ENCODE results near the gene FBN3.
A peak's percentile ranks its signal among the peaks of the same experiment; 100 is the strongest.
"Not testable (repeated sequence)": the region's sequence is repeated elsewhere in the genome, so short reads cannot be mapped to it uniquely, and the experiment has no call there.

FBN3 gene

DNA sequence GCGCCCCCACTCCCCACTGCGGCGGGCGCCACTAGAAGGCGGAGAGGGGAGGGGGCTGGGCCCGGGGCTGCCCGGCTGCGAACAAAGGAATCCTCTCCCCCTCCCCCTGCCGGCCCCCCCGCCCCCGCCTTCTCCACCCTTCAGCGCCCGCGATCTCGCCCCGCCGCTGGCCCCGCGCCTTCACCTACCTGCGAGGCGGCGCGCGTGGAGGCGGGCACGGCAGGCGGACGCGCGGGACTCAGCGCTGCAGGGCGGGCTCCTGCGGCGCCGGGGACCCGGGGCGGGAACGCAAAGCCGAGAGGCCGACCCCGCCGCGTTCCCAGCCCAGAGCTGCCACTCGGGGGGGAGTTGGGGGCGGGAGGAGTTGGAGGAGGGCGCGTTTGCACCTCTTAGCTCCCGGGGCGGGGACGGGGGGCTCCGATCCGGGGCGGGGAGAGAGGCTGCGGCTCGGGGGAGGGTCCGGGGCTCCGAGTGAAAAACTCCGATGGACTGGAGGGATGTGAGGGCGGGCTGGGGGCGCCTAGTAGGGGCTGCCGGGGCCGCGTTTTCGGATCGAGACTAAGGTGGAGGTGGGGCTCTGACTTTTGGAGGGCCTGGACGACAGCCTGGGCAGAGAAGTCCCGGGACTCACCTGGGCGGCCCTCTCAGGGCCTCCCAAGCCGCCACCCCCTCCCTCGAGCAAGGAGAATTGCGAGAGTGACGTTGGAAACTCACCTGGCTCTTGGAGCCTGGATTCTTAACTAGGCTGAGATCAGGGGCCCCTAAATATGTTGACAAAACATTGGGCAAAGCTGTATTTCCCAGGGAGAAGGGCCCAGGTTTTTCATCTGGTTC is at the start of gene FBN3:
FBN3 (minus strand) TSS at position 332 of the 834 bp plus-strand sequence. CDS start 2,112 bp downstream, outside the sequence.
- no peak for DNase-seq

DNA sequence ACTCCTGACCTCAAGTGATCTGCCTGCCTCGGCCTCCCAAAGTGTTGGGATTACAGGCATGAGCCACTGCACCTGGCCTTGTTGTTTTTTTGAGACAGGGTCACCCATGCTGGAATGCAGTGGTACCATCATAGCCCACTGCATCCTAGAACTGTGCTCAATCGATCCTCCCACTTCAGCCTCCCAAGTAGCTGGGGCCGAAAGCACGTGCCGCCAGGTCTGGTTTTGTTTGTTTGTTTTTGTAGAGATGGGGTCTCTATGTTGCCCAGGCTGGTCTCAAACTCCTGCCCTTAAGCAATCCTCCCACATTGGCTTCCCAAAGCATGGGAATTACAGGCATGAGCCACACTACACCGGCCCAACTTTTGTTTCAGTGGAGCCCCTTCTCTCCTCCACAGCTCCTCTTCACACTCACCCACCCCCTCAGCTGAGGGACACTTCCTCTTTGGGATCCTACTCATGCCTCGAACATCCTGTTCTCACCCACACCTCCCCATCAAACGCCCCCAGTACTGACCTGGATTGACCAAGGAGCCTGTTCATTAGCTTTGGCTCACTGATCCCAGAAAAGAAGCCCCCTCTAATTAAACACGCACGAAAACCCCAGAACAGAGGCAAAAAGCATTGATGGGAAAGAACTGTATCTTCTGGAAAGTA is 47.0 kb upstream of the FBN3 start:
- DNase-seq = no peak

DNA sequence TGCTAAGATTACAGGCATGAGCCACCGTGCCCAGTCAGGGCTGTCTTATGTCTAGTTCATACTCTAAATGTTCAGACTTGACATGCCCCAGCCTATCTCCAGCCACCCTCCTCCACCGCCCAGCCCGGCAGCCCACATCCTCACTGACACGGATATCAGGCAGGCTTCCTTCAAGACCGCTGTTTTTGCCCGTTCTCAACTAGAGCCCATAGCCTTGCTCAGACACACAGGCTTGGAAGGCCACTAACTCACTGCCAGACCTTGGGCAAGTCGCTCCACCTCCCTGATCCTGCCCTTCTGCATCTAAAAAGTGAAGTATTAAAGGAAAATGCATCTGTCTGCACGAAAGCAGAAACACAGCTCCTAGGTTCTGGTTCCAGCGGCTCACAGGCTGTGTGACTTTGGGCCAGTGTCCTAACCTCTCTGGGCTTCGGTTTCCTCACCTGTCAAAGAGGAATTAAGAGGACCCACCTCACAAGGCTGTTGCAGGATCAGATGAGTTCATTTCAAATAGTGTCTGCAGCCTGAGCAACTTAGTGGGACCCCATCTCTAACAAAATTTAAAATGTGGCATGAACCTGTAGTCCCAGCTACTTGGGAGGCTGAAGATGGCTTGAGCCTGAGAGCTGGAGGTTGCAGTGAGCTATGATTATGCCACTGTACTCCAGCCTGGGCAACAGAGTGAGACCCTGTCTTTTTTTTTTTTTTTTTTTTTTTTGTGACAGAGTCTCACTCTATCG is 45.3 kb upstream of the FBN3 start:
- DNase-seq = no peak

DNA sequence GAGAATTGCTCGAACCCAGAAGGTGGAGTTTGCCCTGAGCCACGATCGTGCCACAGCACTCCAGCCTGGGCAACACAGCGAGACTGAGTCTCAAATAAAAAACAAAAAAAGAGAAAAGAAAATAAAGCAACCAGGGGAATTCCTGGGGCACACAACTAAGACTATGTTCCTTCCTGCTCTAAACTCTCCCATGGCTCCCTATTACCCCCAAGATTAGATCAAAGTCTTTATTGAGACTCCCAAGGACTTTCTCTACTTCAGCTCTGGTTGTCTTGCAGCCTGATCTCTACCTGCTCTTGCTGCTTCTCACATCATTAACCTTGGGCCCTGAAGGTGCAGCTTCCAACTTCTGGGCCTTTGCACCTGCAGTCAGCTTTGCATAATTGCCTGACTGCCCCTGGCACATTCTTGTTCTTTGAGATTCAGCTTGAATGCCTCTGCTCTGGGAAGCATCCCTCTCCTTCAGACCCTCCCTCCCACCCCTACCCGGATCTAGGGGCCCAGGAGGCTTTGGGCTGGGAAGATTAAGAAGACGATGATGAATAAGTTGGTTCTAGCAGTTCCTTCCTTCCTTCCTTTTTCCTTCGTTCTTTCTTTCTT is 42.9 kb upstream of the FBN3 start:
- DNase-seq = no peak

DNA sequence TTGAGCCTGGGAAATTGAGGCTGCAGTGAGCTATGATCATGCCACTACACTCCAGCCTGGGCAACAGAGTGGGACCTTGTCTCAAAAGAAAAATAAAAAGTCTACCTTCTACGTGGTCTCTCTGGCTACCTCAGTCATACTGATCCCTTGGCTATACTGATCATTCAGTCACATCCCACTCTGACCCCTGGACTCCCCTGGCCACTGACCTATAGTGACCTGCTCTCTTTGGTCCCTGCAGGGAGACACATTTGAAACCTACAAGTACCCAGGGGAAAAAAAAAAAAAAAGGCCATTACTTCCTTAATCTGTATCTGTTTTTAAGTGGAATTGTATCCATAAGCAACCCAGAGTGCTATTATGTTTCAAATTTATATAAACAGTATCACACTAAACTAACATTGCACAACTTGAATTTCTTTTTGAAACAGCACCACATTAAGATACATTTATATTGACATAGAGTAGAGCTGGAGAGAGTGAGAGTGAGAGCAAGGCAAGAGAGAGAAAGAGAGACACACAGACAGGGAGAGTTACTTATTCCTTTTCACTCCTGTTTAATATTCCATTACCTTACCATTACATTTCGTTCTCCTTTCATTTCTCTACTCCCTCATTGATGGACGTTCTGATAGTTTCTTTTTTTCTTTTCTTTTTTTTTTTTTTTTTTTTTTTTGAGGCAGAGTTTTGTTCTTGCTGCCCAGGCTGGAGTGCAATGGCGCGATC is 36.1 kb upstream of the FBN3 start:
- DNase-seq = no peak

DNA sequence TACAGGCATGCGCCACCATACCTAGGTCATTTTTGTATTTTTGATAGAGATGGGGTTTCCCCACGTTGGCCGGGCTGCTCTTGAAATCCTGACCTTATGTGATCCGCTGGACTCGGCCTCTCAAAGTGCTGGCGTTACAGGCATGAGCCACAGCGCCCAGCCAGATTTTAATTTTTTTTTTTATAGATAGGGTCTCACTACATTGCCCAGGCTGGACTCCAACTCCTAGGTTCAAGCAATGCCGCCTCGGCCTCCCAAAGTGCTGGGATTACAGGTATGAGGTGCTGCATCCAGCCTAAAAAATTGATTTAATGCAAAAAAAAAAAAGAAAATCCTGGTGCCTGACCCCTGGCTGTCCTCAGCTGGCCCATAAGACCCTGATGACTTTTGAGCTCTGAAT is 34.9 kb upstream of the FBN3 start:
- no peak for DNase-seq

DNA sequence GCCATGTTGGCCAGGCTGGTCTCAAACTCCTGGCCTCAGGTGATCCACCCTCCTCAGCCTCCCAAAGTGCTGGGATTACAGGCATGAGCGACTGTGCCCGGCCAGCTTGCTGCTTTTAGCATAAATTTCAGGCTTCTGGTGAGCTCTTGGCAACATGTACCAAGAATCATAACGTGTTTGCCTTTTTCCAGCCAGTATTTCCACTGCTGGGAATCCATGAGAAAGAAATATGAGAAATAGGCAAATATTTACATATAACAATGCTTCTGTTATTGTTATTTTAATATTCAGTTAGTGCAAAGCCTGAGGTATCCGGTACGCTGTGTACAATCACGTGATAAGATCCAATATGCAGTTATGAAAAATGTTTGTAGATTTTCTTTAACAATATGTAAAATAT is 30.6 kb upstream of the FBN3 start:
- no peak for DNase-seq

DNA sequence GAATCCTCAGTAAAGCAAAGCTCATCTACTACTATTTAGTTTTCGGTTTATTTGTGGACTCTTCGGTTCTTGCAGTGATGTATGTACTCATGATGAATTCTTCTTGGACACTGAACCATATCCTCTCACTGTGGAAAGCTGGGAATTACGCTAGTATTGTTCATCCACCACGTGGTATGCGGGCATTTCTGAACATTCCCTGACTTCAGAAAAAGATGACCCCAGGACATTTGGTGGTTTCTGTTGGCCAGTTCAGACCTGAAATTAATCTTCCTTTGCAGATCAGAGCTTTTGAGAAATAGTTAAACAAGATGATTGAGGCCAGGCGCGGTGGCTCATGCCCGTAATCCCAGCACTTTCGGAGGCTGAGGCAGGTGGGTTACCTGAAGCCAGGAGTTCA is 25.3 kb upstream of the FBN3 start:
- DNase-seq = no peak

DNA sequence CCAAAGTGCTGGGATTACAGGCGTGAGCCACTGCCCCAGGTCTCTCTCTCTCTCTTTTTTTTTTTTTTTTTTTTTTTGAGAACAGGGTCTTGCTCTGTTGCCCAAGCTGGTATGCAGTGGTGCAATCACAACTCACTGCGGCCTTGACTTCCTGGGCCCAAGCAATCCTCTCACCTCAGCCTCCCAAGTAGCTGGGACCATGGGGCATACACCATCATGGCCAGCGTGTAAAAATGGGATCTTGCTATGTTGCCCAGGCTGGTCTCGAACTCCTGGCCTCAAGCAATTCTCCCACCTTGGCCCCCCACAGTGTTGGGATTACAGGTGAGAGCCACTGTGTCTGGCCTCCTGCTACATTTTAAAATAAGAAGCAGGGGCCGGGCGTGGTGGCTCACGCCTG is 19.1 kb upstream of the FBN3 start:
- no peak for DNase-seq

DNA sequence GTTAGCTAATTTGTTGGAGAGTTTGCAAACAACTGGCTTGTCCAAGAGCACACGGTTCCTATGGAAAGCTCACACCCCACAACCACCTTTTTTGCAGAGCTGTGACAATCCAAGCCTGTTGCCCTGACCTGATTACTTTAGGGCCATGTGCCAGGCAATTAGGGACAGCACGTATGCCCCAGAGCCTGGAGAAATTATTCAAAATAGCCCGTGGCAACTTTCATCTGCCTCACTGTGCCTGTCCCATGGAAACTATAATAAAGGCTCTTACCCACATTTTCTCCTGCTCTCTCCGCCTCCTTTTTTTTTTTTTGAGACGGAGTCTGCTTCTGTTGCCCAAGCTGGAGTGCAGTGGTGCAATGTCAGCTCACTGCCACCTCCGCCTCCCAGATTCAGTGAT is 18.6 kb upstream of the FBN3 start:
- DNase-seq = peak; percentile 19

DNA sequence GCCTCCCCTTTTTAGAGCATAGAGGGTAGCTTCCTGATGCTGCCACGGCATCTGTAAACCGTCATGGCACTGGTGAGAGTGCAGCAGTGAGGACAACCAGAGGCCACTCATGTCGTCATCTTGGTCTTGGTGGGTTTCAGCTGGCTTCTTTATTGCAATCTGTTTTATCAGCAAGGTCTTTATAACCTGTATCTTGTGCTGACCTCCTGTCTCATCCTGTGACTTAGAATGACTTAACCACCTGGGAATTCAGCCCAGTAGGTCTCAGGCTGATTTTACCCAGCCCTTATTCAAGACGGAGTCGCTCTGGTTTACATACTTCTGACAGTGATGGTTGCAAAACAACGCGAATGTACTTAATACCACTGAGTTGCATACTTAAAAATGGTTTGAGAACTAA is 14.4 kb upstream of the FBN3 start:
- no peak for DNase-seq

DNA sequence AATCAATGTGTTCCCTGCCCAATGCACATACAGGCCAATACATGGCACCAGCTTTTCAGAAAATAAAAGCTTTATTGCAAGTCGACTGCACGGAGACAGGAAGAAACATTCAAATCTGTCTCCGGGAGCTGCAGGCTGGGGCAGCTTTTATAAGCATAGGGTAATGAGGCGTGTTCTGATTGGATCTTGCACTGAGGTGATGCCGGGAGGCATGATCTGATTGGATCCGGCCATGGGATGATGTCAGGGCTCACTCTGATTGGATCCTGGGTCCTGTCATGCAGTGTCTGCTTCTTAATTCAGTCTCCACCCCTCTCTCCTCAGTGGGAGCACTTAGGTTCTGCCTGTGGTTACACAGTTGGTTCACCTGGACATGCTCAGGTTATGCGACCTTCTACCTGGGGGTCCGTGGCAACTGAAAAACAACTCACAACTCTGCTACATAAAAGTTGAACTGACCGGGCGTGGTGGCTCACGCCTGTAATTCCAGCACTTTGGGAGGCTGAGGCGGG is 11.8 kb upstream of the FBN3 start:
- DNase-seq = peak; percentile 65

DNA sequence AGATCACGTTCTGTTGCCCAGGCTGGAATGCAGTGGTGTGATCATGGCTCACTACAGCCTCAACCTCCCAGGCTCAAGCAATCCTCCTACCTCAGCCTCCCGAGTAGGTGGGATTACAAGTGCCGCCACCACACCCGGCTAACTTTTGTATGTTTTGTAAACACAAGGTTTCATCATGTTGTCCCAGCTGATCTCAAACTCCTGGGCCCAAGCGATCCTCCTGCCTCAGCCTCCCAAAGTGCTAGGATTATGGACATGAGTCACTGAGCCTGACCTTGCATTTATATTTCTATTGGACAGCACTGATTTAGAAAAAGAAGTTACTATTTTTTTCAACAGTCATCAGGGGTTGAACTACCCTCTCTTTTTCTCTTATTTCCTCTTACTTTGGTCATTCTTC is 9.9 kb upstream of the FBN3 start:
- DNase-seq = not testable (repeated sequence)

DNA sequence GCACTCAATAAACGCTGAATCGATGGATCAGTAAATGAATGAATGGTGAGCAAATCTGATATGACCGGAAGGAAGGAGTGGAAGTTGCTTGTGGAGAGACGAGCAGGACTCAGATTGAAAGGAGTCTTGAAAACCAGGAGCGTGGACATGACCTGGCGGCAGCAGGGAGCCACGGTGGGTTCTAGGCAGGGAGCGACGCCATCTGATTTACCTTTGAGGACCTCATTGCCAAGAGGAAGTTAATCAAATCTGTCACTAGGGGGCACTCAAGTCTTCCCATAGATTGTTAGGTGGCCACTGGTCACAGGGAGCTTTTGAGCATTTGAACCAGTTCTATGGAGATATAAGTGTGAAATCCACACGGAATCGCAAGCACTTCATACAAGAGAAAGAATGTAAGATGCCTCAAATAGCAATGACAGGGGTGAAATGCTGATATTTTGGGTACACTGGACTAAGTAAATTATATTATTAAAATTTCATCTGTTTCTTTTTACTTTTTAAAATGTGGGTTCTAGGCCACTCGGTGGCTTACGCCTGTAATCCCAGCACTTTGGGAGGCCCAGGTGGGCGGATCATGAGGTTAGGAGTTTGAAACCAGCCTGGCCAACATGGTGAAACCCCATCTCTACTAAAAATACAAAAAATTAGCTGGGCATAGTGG is 9.2 kb upstream of the FBN3 start:
- peak; percentile 83 for DNase-seq

DNA sequence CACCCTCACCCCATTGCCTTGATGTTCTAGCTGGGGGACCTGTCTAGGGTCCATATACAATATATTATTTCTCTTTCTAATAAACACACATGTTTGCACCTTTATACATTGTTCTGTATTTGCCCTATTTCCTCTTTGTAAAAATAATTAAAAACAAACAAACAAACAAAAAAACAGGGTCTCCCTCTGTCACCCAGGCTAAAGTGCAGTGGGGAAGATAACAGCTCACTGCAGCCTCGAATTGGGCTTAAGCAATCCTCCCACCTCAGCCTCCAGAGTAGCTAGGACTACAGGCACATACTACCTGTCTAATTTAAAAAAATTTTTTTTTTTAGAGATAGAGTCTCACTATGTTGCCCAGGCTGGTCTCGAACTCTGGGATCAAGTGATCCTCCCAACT is 5.9 kb upstream of the FBN3 start:
- no peak for DNase-seq

DNA sequence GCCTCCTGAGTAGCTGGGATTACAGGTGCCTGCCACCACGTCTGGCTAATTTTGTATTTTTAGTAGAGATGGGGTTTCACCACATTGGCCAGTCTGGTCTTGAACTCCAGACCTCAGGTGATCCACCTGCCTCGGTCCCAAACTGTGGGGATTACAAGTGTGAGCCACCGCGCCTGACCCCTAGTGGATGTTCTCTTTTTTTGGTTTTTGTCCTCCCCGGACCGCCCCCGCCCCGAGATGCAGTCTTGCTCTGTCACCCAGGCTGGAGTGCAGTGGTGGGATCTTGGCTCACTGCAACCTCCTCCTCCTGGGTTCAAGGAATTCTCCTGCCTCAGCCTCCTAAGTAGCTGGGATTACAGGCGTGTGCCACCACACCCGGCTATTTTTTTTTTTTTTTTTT is 4.6 kb upstream of the FBN3 start:
- DNase-seq = peak; percentile 61

DNA sequence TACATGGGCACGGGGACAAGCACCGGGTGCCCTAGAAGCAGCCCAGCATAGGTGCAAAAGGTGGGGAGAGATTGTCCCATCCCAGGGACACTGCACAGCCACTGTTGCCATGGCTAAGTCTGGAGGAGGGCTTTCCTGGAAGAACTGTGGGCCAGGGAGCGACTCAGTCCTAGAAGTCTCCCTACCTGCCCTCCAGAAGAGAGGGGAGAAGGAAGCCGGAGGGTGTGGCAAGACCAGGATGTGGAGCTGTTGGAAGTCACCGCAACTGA is 2.3 kb upstream of the FBN3 start:
- no peak for DNase-seq

DNA sequence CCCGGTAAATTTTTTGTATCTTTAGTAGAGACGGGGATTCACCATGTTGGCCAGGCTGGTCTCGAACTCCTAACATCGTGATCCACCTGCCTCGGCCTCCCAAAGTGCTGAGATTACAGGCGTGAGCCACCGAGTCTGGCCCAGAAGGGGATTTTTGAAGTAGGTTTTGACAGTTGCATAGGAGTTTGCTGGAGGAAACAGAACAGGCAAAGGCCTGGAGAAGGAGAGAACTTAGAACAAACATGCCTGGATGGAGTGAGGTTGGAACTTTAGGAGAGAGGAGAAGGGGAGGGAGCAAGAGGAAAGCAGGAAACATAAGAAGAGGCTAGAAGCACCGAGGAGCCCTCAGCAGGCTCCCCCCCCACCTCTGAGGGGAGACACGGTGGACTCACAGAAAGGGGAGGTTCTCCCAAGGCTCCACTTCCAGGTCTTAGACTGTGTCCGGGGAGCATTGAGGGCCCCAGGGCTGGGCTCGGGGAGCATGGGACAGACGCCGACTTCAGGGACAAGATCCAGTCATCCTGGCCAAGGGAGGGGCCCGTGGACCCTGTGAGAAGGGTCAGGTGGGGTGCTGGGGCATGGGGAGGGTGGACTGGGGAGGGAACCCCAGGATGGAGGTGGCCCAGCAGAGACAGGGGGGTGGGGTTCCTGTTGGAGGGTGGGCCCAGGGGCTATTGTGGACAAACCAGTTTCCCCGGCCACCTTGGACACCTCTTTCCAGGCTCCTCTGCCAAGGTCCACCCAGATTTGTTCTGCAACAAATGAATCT is 1.8 kb upstream of the FBN3 start:
- DNase-seq = no peak

DNA sequence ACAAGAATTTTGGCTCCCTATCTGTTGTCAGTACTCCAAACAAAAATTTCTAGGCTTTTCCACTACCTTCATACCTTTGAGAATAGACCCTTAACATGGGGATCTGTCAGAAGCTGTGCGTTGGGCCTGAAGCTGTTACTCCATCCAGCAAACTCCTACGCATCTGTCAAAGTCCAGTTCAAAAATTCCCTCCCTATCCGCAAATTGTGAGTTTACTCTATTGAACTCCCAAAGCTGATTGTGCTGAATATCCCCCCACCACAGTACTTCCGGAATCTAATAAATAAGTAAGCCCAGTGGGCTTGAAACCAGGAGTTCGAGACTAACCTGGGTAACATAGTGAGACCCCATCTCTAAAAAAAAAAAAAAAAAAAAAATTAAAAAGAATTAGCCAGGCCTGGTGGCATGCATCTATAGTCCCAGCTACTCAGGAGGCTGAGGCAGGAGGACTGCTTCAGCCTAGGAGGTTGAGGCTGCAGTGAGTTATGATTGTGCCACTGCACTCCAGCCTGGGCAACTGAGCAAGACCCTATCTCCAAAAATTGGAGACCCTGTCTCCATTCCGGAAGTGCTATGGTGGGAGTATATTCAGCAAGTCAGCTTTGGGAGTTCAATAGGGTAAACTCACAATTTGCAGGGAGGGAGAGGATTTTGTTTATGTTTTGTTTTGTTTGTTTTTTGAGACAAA is 930 bp upstream of the FBN3 start:
- DNase-seq = no peak

DNA sequence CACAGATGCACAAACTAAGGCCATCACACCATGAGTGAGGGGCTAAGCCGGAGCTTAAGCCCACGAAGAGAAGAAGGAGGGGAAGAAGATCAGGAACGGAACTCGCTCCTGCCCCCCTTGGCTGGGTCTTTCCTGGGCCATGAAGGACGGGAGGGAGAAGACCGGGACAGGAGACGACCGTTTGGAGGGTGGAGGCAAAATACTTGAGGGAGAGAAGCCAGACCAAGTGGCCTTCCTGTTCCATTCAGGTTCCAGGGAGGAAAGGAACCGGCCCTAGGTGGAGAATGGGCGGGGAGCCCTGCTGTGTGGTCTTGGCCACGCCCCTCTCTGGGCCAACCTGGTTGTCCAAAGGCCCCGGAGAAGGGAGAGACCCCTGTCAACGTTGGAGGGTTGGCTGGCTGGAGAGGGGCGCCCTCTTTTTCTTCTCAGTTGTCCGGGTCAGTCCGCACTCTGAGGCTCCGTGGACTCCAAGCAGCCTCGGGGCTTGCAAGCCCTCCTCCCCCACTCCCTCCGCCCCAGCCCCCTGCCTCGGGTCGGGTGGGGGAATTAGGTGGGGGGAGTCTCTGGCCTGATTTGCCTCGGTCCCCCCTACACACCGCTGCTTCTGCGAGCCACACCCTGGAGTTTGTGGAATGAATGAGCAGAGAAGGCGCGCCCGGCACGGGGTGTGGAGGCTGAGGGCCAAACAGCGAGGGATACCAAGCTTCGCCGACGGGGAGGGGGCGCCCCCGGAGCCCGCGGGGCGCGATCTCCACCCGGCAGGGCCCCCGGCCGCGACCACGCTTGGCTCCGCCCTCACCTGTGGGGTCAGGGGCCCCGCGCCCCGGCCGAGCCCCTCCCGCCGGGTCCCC is 757 bp downstream of the FBN3 start:
- no peak for DNase-seq

Data from RPMI8226 (cell line).